Measurements from ENCODE around the gene RNF227. TPM values are rescaled to one million over a fixed set of nuclear protein-coding genes. Genes with fewer than 3 reads are reported as not detected.
"Not testable (repeated sequence)": the region's sequence is repeated elsewhere in the genome, so short reads cannot be mapped to it uniquely, and the experiment has no call there.

The RNF227 gene
- total RNA-seq, 1 donor from 2014 or later = 7.5 TPM

DNA sequence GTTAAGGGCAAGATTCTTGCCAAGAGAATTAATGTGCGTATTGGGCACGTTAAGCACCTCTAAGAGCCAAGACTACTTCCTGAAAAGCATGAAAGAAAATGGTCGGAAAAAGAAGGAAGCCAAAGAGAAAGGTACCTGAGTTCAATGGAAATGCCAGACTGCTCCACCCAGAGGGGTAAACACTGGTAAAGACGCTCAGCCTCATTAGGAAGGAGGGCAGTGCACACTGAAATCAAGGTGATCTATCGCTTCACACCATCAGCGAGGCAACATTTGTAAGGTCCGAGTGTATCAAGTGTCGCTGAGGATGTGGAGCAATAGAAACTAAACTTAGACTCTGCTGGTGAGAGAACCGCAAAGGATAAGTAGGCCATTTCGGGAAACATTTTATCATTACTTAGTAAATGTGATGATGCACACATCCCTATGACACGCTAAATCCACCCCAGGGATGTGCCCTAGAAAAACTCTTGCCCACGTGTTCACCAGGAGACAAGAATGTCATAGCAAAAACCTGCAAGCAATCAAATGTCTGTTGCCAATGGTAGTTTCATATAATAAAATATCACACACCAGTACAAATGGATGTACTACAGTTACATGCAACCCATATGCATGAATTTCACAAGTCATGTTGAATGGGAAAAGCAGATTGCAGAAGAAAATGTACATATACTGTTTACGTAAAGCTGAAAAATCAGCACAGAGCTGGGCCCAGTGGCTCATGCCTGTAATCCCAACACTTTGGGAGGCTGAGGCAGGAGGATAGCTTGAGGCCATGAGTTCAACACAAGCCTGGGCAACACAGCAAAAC, 39.5 kb upstream of the RNF227 start:
- no peaks in the 10 kb centered on the region for H3K9me3 ChIP-seq
- H3K4me1 ChIP-seq = no peaks in the 10 kb centered on the region
- TF ChIP-seq, protein P1, sequence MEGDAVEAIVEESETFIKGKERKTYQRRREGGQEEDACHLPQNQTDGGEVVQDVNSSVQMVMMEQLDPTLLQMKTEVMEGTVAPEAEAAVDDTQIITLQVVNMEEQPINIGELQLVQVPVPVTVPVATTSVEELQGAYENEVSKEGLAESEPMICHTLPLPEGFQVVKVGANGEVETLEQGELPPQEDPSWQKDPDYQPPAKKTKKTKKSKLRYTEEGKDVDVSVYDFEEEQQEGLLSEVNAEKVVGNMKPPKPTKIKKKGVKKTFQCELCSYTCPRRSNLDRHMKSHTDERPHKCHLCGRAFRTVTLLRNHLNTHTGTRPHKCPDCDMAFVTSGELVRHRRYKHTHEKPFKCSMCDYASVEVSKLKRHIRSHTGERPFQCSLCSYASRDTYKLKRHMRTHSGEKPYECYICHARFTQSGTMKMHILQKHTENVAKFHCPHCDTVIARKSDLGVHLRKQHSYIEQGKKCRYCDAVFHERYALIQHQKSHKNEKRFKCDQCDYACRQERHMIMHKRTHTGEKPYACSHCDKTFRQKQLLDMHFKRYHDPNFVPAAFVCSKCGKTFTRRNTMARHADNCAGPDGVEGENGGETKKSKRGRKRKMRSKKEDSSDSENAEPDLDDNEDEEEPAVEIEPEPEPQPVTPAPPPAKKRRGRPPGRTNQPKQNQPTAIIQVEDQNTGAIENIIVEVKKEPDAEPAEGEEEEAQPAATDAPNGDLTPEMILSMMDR (IDR thresholded peaks at IDR 0.05) = no peak
- no peak for DNase-seq
- H3K36me3 ChIP-seq = no peaks in the 10 kb centered on the region
- no peak overlapping the region for H3K4me3 ChIP-seq
- peak; percentile 4 to 58 for ATAC-seq
- peak overlapping the region; percentile 47 for H3K27ac ChIP-seq
- intact Hi-C loops (cut with DNase I) = no loop called here
- no peaks in the 10 kb centered on the region for H3K27me3 ChIP-seq (ENCODE audit: low read depth)

DNA sequence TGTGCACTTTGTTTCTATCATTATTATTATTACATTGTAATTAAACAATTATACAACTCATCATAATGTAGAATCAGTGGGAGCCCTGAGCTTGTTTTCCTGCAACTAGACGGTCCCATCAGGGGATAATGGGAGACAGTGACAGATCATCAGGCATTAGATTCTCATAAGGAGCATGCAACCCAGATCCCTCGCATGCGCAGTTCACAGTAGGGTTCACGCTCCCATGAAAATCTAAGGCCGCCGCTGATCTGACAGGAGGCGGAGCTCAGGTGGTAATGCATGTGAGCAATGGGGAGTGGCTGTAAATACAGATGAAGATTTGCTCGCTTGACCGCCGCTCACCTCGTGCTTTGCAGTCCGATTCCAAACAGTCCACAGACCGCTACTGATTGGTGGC, 37.2 kb upstream of the RNF227 start:
- Histone ChIP-seq H3K4me3 (peak overlapping the region; percentile 40), H3K36me3 (peaks cover 18% of the 10 kb centered on the region)
- DNase-seq; H3K27ac ChIP-seq; H3K9me3 ChIP-seq; H3K27me3 ChIP-seq (ENCODE audit: low read depth); intact Hi-C loops (cut with DNase I); H3K4me1 ChIP-seq; ATAC-seq: not testable (repeated sequence)

GRCh38 chr17:7951143-7951792, 35.2 kb upstream of the RNF227 start:
- Histone ChIP-seq H3K4me3 (peak overlapping the region; percentile 40), H3K27me3 (ENCODE audit: low read depth) (no peaks in the 10 kb centered on the region), H3K36me3 (peaks cover 38% of the 10 kb centered on the region), H3K27ac (peak overlapping the region; percentile 53), H3K9me3 (no peaks in the 10 kb centered on the region), H3K4me1 (no peaks in the 10 kb centered on the region)
- intact Hi-C loops (cut with DNase I) = no loop called here
- DNase-seq (no peak), ATAC-seq (peak; percentile 46 to 54)
- TF ChIP-seq, protein P1 (IDR thresholded peaks at IDR 0.05) = no peak

- H3K27me3 ChIP-seq (ENCODE audit: low read depth) = no peaks in the 10 kb centered on the region
- H3K4me3 ChIP-seq = no peak overlapping the region
- H3K9me3 ChIP-seq = no peaks in the 10 kb centered on the region
- no peaks in the 10 kb centered on the region for H3K4me1 ChIP-seq
- DNase-seq (no peak), ATAC-seq (no peak)
- TF ChIP-seq, protein P1 (IDR thresholded peaks at IDR 0.05) = no peak
- peaks cover 45% of the 10 kb centered on the region for H3K36me3 ChIP-seq
- intact Hi-C loops (cut with DNase I) = no loop called here
- H3K27ac ChIP-seq = no peak overlapping the region
These were observed 34.5 kb upstream of the RNF227 start for GRCh38 chr17:7950578-7950977.

DNA sequence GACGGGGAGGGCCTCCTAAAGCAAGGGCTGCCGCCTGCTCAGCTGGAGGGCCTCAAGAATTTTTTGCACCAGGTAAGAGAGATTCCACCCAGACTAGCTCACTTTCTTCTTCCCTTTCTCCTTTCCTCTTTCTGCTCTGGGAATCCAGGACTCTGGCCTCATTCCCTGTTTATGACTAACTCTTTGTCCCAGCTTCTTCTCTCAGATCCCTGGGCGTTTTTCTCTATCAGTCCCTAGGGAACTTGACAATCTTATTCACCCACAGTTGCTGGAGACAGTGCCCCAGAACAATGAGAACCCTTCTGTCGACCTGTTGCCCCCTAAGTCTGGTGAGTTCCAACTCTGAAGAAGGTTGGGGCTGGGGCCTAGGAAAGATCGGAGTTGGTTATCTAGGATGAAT, 31.6 kb upstream of the RNF227 start:
- Histone ChIP-seq H3K4me1 (no peaks in the 10 kb centered on the region), H3K4me3 (no peak overlapping the region), H3K27me3 (ENCODE audit: low read depth) (no peaks in the 10 kb centered on the region), H3K36me3 (peaks cover 72% of the 10 kb centered on the region), H3K27ac (no peak overlapping the region), H3K9me3 (no peaks in the 10 kb centered on the region)
- intact Hi-C loops (cut with DNase I) = no loop called here
- ATAC-seq (no peak), DNase-seq (no peak)
- TF ChIP-seq, protein P1 (IDR thresholded peaks at IDR 0.05) = no peak

GRCh38 chr17:7946441-7946840, 30.4 kb upstream of the RNF227 start:
- TF ChIP-seq, protein P1 (IDR thresholded peaks at IDR 0.05) = no peak
- no peak overlapping the region for H3K4me3 ChIP-seq
- intact Hi-C loops (cut with DNase I) = no loop called here
- H3K27me3 ChIP-seq (ENCODE audit: low read depth) = no peaks in the 10 kb centered on the region
- peaks cover 82% of the 10 kb centered on the region for H3K36me3 ChIP-seq
- no peak overlapping the region for H3K27ac ChIP-seq
- H3K4me1 ChIP-seq = no peaks in the 10 kb centered on the region
- no peaks in the 10 kb centered on the region for H3K9me3 ChIP-seq
- DNase-seq (no peak), ATAC-seq (no peak)

Data from lower lobe of right lung (tissue), 2 donors.